Duodenal mucosa (tissue), 2 donors: ENCODE data around the gene SV2B.

Source experiments
- H3K27ac ChIP-seq: one replicate; pipeline ENCODE4 v1.7.0; 2013; ENCODE audit warnings: low read depth, low read length
- H3K27me3 ChIP-seq, 2 donors: one replicate each; pipeline ENCODE4 v1.7.0; 2013; ENCODE audit warnings: low read length in 2 of 2, control low read depth in 1 of 2; ENCODE audit not compliant: insufficient read depth in 2 of 2, control insufficient read depth in 1 of 2
- H3K36me3 ChIP-seq, 2 donors: one replicate each; pipeline ENCODE4 v1.7.0; 2013; ENCODE audit warnings: low read length in 2 of 2, control low read depth in 1 of 2; ENCODE audit not compliant: insufficient read depth in 2 of 2, control insufficient read depth in 1 of 2
- H3K4me1 ChIP-seq, 2 donors: one replicate each; pipeline ENCODE4 v1.7.0; 2013; ENCODE audit warnings: low read length in 2 of 2, control low read depth in 1 of 2; ENCODE audit not compliant: insufficient read depth in 2 of 2, control insufficient read depth in 1 of 2
- H3K4me3 ChIP-seq, 2 donors: one replicate each; pipeline ENCODE4 v1.7.0; 2013; ENCODE audit warnings: low read length in 2 of 2, low read depth in 1 of 2
- H3K9ac ChIP-seq, 2 donors: one replicate each; pipeline ENCODE4 v1.7.0; 2013; ENCODE audit warnings: low read length in 2 of 2, low read depth in 1 of 2
- H3K9me3 ChIP-seq, 2 donors: one replicate each; pipeline ENCODE4 v1.7.0; 2013; ENCODE audit warnings: low read length in 2 of 2, control low read depth in 1 of 2; ENCODE audit not compliant: control insufficient read depth in 1 of 2

Gene SV2B

GRCh38 chr15:91257746-91258414, 157.8 kb downstream of the SV2B start:
- Histone ChIP-seq H3K27ac (no peak overlapping the region), H3K27me3 (peaks cover 6 to 11% of the 10 kb centered on the region in 2 donors), H3K4me1 (no peaks in the 10 kb centered on the region), H3K4me3 (no peak overlapping the region), H3K36me3 (no peaks in the 10 kb centered on the region), H3K9ac (no peak overlapping the region), H3K9me3 (no peaks in the 10 kb centered on the region)

GRCh38 chr15:91258415-91258759, 158.3 kb downstream of the SV2B start:
- Histone ChIP-seq H3K4me1 (no peaks in the 10 kb centered on the region), H3K27me3 (peaks cover 10 to 11% of the 10 kb centered on the region in 2 donors), H3K27ac (no peak overlapping the region), H3K4me3 (no peak overlapping the region), H3K9ac (no peak overlapping the region), H3K9me3 (no peaks in the 10 kb centered on the region), H3K36me3 (no peaks in the 10 kb centered on the region)

GRCh38 chr15:91259077-91259476, 159.0 kb downstream of the SV2B start:
- Histone ChIP-seq H3K9ac (no peak overlapping the region), H3K27ac (no peak overlapping the region), H3K9me3 (no peaks in the 10 kb centered on the region), H3K4me3 (no peak overlapping the region), H3K4me1 (no peaks in the 10 kb centered on the region), H3K27me3 (peaks cover 10 to 11% of the 10 kb centered on the region in 2 donors), H3K36me3 (no peaks in the 10 kb centered on the region)

- Histone ChIP-seq H3K27ac (no peak overlapping the region), H3K27me3 (peaks cover 10 to 12% of the 10 kb centered on the region in 2 donors), H3K9ac (no peak overlapping the region), H3K9me3 (no peaks in the 10 kb centered on the region), H3K4me3 (no peak overlapping the region), H3K4me1 (no peaks in the 10 kb centered on the region), H3K36me3 (no peaks in the 10 kb centered on the region)
Measured at GRCh38 chr15:91261345-91261744, 161.3 kb downstream of the SV2B start.

GRCh38 chr15:91263632-91264531, 163.8 kb downstream of the SV2B start:
- Histone ChIP-seq H3K27ac (no peak overlapping the region), H3K27me3 (peaks cover 12 to 15% of the 10 kb centered on the region in 2 donors), H3K9me3 (no peaks in the 10 kb centered on the region), H3K9ac (no peak overlapping the region), H3K4me3 (no peak overlapping the region), H3K4me1 (no peaks in the 10 kb centered on the region), H3K36me3 (no peaks in the 10 kb centered on the region)

- H3K9me3 ChIP-seq = no peaks in the 10 kb centered on the region
Measured at GRCh38 chr15:91264651-91265351, 164.7 kb downstream of the SV2B start.

GRCh38 chr15:91265416-91265940, 165.4 kb downstream of the SV2B start:
- H3K9me3 ChIP-seq = no peaks in the 10 kb centered on the region
- no peak overlapping the region for H3K27ac ChIP-seq
- no peaks in the 10 kb centered on the region for H3K36me3 ChIP-seq
- H3K4me3 ChIP-seq = no peak overlapping the region
- no peaks in the 10 kb centered on the region for H3K4me1 ChIP-seq
- no peak overlapping the region for H3K9ac ChIP-seq
- H3K27me3 ChIP-seq = peaks cover 5 to 15% of the 10 kb centered on the region in 2 donors

More at GRCh38 chr15:91264651-91265351, 164.7 kb downstream of the SV2B start:
- no peak overlapping the region for H3K9ac ChIP-seq
- no peaks in the 10 kb centered on the region for H3K4me1 ChIP-seq
- no peak overlapping the region for H3K4me3 ChIP-seq
- H3K27ac ChIP-seq = no peak overlapping the region
- peaks cover 8 to 15% of the 10 kb centered on the region in 2 donors for H3K27me3 ChIP-seq
- H3K36me3 ChIP-seq = no peaks in the 10 kb centered on the region

GRCh38 chr15:91268510-91268909, 168.5 kb downstream of the SV2B start:
- H3K27ac ChIP-seq = no peak overlapping the region
- no peak overlapping the region for H3K4me3 ChIP-seq
- H3K9ac ChIP-seq = no peak overlapping the region
- H3K27me3 ChIP-seq = peaks cover 8 to 10% of the 10 kb centered on the region in 2 donors
- no peaks in the 10 kb centered on the region for H3K4me1 ChIP-seq
- no peaks in the 10 kb centered on the region for H3K36me3 ChIP-seq
- no peaks in the 10 kb centered on the region for H3K9me3 ChIP-seq

GRCh38 chr15:91270747-91271146, 170.7 kb downstream of the SV2B start:
- no peak overlapping the region for H3K27ac ChIP-seq
- H3K9me3 ChIP-seq = no peaks in the 10 kb centered on the region
- no peak overlapping the region for H3K4me3 ChIP-seq
- no peak overlapping the region for H3K9ac ChIP-seq
- H3K27me3 ChIP-seq = peaks cover 4 to 10% of the 10 kb centered on the region in 2 donors
- no peaks in the 10 kb centered on the region for H3K36me3 ChIP-seq
- no peaks in the 10 kb centered on the region for H3K4me1 ChIP-seq
